HL-60 (cell line): ENCODE data around the gene SPSB2.

Experiments used
- DNase-seq, 2 experiments: peaks; one replicate each; pipeline ENCODE4 v3.0.0-alpha.2; 2010 to 2020; ENCODE audit warnings: low read depth in 1 of 2, low spot score in 1 of 2
- H3K27ac ChIP-seq: fragments of 250-450 bp; sonication (Bioruptor Pico); replicated peaks from 2 replicates; pipeline ENCODE4 v1.5.1; 2020; ENCODE audit warnings: mild to moderate bottlenecking, moderate library complexity
- H3K27me3 ChIP-seq: fragments of 250-450 bp; sonication (Bioruptor Pico); 2 replicates; pipeline ENCODE4 v1.5.1; 2021; ENCODE audit warnings: mild to moderate bottlenecking, moderate library complexity; ENCODE audit not compliant: insufficient read depth, poor library complexity, severe bottlenecking
- H3K4me3 ChIP-seq: replicated peaks from 2 replicates; pipeline ENCODE4 v1.5.1; 2011; ENCODE audit warnings: mild to moderate bottlenecking, control low read depth, low read length; ENCODE audit not compliant: insufficient read depth
- GABPA ChIP-seq: IDR thresholded peaks from 2 replicates; pipeline ENCODE4 v1.6.1; 2012; ENCODE audit warnings: low read depth
- POLR2AphosphoS5 ChIP-seq: IDR thresholded peaks from 2 replicates; pipeline ENCODE4 v1.6.1; 2012; ENCODE audit warnings: low read depth
- REST ChIP-seq: IDR thresholded peaks from 2 replicates; pipeline ENCODE4 v1.6.1; 2012; ENCODE audit warnings: low read depth; ENCODE audit not compliant: insufficient replicate concordance
- SPI1 ChIP-seq: IDR thresholded peaks from 2 replicates; pipeline ENCODE4 v1.6.1; 2012; ENCODE audit warnings: low read depth, mild to moderate bottlenecking, borderline replicate concordance
- TF ChIP-seq, protein P1 (sequence below): IDR thresholded peaks from one replicate; pipeline ENCODE4 v1.5.1; 2011; ENCODE audit warnings: low read length, control low read depth, inconsistent platforms; ENCODE audit not compliant: insufficient read depth

Gene SPSB2

DNA sequence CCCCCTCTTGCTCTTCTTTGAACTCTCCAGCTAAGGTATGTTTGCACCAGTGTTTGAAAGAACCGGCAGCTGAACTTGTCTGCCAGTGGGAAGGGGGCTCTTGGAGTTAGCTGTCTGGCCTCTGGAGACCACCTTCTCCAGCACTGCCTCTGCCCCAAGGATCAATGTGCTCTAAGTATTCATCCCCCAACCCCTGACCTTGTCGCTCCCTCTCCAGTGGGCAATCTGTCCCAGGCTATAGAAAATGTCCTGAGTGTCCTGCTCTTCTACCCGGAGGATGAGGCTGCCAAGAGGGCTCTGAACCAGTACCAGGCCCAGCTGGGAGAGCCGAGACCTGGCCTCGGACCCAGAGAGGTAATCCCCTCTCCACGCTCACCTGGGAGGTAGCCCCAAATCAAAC is 42.1 kb downstream of the SPSB2 start:
- Histone ChIP-seq H3K4me3 (no peak overlapping the region), H3K27ac (no peak overlapping the region), H3K27me3 (peaks cover 18% of the 10 kb centered on the region)
- DNase-seq: no peak
- TF ChIP-seq REST: no peak
- no peak for TF ChIP-seq SPI1
- TF ChIP-seq POLR2AphosphoS5: no peak
- no peak for TF ChIP-seq GABPA
- TF ChIP-seq, protein P1, sequence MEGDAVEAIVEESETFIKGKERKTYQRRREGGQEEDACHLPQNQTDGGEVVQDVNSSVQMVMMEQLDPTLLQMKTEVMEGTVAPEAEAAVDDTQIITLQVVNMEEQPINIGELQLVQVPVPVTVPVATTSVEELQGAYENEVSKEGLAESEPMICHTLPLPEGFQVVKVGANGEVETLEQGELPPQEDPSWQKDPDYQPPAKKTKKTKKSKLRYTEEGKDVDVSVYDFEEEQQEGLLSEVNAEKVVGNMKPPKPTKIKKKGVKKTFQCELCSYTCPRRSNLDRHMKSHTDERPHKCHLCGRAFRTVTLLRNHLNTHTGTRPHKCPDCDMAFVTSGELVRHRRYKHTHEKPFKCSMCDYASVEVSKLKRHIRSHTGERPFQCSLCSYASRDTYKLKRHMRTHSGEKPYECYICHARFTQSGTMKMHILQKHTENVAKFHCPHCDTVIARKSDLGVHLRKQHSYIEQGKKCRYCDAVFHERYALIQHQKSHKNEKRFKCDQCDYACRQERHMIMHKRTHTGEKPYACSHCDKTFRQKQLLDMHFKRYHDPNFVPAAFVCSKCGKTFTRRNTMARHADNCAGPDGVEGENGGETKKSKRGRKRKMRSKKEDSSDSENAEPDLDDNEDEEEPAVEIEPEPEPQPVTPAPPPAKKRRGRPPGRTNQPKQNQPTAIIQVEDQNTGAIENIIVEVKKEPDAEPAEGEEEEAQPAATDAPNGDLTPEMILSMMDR: no peak

GRCh38 chr12:6830286-6830890 is 42.7 kb downstream of the SPSB2 start:
- H3K27ac ChIP-seq: no peak overlapping the region
- no peak overlapping the region for H3K4me3 ChIP-seq

More at GRCh38 chr12:6830286-6830890, 42.7 kb downstream of the SPSB2 start:
- no peak for TF ChIP-seq GABPA
- no peak for TF ChIP-seq REST
- TF ChIP-seq, protein P1: no peak
- no peak for TF ChIP-seq SPI1
- TF ChIP-seq POLR2AphosphoS5: no peak
- no peak for DNase-seq
- peaks cover 18% of the 10 kb centered on the region for H3K27me3 ChIP-seq
